ENCODE measurements around the gene SP110.

GRCh38 chr2:230218421-230218820 is 1.4 kb downstream of the SP110 start:
- TF ChIP-seq ZNF202 (tag by site-specific recombination; IDR thresholded peaks at IDR 0.05; ENCODE audit: borderline replicate concordance) (no peak), OSR2 (tag by site-specific recombination; IDR thresholded peaks at IDR 0.05) (no peak)

All from HEK293 (cell line).